ENCODE results near the gene DPP9. TPM values are rescaled to one million over a fixed set of nuclear protein-coding genes. Genes with fewer than 3 reads are reported as not detected.
A peak's percentile ranks its signal among the peaks of the same experiment; 100 is the strongest.

DPP9 gene
- total RNA-seq, 1 experiment from 2014 or later: 34.8 TPM

DNA sequence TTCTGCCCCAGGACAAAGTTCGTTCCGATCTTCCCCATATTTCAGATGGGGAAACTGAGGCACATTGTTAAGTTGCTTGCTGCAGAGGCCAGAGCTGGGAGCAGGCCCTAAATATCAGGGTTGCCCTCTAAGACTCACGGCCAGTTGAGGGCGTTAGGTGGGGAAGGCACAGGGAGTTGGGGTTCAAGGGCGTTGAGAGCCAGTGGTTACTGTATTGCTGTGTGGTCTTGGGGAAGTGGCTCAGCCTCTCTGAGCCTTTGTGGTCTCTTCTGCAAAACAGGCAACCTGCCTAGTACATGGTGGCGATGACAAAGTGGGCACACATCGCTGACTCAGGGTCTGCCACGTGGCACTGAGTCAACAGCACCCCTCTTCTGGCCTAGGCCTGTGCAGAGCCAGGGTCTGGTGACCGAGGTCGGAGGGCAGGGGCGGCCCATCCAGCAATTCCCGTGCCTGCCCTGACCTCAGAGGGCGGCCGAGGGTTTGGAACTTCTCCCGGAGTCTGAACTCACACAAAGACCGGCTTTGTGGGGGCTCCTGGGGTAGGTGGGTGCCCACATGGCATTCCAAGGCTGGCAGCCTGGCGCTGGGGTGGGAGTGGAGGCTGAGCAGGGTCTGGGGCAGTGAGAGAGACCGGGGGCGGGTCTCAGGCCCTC, 74.1 kb downstream of the DPP9 start:
- no peak overlapping the region for H3K4me3 ChIP-seq (ENCODE audit: low read length)
- H4K20me1 ChIP-seq (ENCODE audit: insufficient read depth, low read depth, low read length): no peaks in the 10 kb centered on the region
- H3K27ac ChIP-seq (ENCODE audit: low read length): no peak overlapping the region
- H3K36me3 ChIP-seq (ENCODE audit: insufficient read depth, low read length): no peaks in the 10 kb centered on the region
- H3K4me2 ChIP-seq (ENCODE audit: low read depth, low read length, poor library complexity, severe bottlenecking): no peak overlapping the region
- H3K9me2 ChIP-seq (replicated peaks; ENCODE audit: insufficient read depth, low read length): no peaks in the 10 kb centered on the region
- H3K9ac ChIP-seq (ENCODE audit: low read length): no peak overlapping the region
- no peaks in the 10 kb centered on the region for H3K27me3 ChIP-seq (ENCODE audit: low read length)
- H3K79me2 ChIP-seq (ENCODE audit: low read length): no peaks in the 10 kb centered on the region
- H2AFZ ChIP-seq (ENCODE audit: low read length): no peak overlapping the region
- H3K4me1 ChIP-seq (ENCODE audit: low read length): no peaks in the 10 kb centered on the region
- DNase-seq: no peak
- no peaks in the 10 kb centered on the region for H3K9me3 ChIP-seq (ENCODE audit: low read length)

DNA sequence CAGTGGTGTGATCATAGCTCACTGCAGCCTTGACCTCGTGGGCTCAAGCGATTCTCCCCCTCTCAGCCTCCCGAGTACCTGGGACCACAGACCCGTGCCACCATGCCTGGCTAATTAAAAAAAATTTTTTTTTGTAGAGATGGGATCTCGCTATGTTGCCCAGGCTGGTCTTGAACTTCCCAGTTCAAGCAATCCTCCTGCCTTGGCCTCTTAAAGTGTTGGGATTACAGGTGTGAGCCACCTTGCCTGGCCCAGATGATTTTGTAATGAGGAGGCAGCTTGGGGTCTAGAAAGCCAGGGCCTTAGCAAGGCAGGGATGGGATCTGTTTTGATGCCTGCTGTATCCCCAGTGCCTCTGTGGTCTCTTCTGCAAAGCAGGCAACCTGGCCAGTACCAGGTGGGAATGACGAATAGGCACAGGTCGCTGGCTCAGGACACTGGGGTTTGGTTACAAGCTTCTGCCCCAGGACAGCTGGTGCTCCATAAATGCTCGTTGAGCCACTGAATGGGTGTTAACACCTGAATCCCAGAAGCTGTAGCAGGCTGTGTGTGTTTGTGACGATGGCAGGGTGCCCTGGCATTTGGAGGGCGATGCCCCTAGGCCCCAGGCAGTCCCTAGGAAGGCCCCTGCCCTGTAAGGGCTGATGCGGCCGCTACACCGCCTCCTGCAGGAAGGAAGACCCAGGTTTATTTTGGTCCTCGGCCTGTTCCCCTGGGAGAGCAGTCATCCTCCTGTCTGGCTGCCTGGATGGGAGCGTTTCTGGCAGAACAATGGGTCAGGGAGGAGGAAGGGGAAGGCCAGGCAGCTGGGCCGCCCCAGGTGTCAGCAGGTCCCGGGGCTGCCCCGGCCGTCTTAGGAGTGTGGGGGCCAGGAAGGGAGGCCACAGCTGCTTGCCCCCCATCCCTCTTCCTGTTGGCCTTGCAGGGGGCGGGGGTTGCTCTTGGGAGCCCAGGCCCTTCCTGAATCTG, 75.7 kb downstream of the DPP9 start:
- Histone ChIP-seq H3K9ac (ENCODE audit: low read length) (no peak overlapping the region), H3K9me3 (ENCODE audit: low read length) (no peaks in the 10 kb centered on the region), H3K4me2 (ENCODE audit: low read depth, low read length, poor library complexity, severe bottlenecking) (no peak overlapping the region), H3K79me2 (ENCODE audit: low read length) (no peaks in the 10 kb centered on the region), H3K4me3 (ENCODE audit: low read length) (no peak overlapping the region), H3K4me1 (ENCODE audit: low read length) (no peaks in the 10 kb centered on the region), H3K27ac (ENCODE audit: low read length) (no peak overlapping the region), H2AFZ (ENCODE audit: low read length) (no peak overlapping the region), H3K36me3 (ENCODE audit: insufficient read depth, low read length) (no peaks in the 10 kb centered on the region), H4K20me1 (ENCODE audit: insufficient read depth, low read depth, low read length) (no peaks in the 10 kb centered on the region), H3K9me2 (replicated peaks; ENCODE audit: insufficient read depth, low read length) (no peaks in the 10 kb centered on the region), H3K27me3 (ENCODE audit: low read length) (no peaks in the 10 kb centered on the region)
- DNase-seq: no peak

DNA sequence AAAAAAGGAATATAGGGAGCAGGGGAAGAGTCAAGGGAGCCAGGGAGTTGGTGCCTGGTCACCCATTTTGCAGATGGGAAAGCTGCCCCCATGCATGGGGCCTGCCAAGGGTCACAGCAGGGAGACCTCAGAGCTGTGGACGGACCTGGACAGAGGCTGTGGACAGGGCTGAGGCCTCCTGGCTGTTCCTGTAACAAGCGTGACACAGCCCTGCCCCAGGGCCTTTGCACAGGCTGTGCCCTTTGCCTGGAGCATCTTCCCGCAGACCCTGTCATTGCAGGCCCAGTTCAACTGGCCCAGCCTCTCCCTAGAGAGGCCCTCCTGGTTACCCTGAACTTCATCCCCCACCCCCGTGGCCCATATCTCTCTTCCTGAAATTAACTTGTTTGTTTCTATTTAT, 77.9 kb downstream of the DPP9 start:
- Histone ChIP-seq H3K27me3 (ENCODE audit: low read length) (no peaks in the 10 kb centered on the region), H3K36me3 (ENCODE audit: insufficient read depth, low read length) (no peaks in the 10 kb centered on the region), H3K4me3 (ENCODE audit: low read length) (no peak overlapping the region), H3K27ac (ENCODE audit: low read length) (no peak overlapping the region), H3K9me3 (ENCODE audit: low read length) (no peaks in the 10 kb centered on the region), H3K79me2 (ENCODE audit: low read length) (peaks cover 4% of the 10 kb centered on the region), H3K4me2 (ENCODE audit: low read depth, low read length, poor library complexity, severe bottlenecking) (no peak overlapping the region), H3K4me1 (ENCODE audit: low read length) (peaks cover under 1% of the 10 kb centered on the region), H3K9ac (ENCODE audit: low read length) (no peak overlapping the region), H4K20me1 (ENCODE audit: insufficient read depth, low read depth, low read length) (no peaks in the 10 kb centered on the region), H2AFZ (ENCODE audit: low read length) (no peak overlapping the region), H3K9me2 (replicated peaks; ENCODE audit: insufficient read depth, low read length) (no peaks in the 10 kb centered on the region)
- DNase-seq: no peak

DNA sequence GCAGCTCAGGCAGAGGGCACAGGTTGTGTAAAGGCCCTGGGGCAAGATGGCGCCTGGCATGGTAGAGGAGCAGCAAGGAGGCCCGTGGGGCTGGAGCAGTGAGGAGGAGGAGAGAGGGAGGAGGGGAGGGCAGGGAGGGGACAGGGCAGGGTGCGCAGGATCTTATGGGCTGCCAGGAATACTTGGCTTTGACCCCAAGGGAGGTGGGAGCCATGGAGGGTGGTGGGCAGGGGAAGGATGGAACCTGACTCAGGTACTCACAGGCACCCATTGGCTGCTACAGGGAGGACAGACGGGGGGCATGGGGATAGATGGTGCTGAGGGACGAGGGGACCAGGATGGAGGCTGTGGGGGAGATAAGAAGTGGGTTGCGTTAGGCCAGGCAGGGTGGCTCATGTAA, 81.0 kb downstream of the DPP9 start:
- H3K4me1 ChIP-seq (ENCODE audit: low read length): peaks cover 20% of the 10 kb centered on the region
- H3K4me3 ChIP-seq (ENCODE audit: low read length): no peak overlapping the region
- H3K9me2 ChIP-seq (replicated peaks; ENCODE audit: insufficient read depth, low read length): no peaks in the 10 kb centered on the region
- no peaks in the 10 kb centered on the region for H3K27me3 ChIP-seq (ENCODE audit: low read length)
- no peak overlapping the region for H3K27ac ChIP-seq (ENCODE audit: low read length)
- no peak overlapping the region for H3K4me2 ChIP-seq (ENCODE audit: low read depth, low read length, poor library complexity, severe bottlenecking)
- no peak overlapping the region for H3K9ac ChIP-seq (ENCODE audit: low read length)
- H3K79me2 ChIP-seq (ENCODE audit: low read length): peaks cover 17% of the 10 kb centered on the region
- H2AFZ ChIP-seq (ENCODE audit: low read length): no peak overlapping the region
- no peaks in the 10 kb centered on the region for H3K36me3 ChIP-seq (ENCODE audit: insufficient read depth, low read length)
- no peaks in the 10 kb centered on the region for H3K9me3 ChIP-seq (ENCODE audit: low read length)
- no peaks in the 10 kb centered on the region for H4K20me1 ChIP-seq (ENCODE audit: insufficient read depth, low read depth, low read length)
- no peak for DNase-seq

DNA sequence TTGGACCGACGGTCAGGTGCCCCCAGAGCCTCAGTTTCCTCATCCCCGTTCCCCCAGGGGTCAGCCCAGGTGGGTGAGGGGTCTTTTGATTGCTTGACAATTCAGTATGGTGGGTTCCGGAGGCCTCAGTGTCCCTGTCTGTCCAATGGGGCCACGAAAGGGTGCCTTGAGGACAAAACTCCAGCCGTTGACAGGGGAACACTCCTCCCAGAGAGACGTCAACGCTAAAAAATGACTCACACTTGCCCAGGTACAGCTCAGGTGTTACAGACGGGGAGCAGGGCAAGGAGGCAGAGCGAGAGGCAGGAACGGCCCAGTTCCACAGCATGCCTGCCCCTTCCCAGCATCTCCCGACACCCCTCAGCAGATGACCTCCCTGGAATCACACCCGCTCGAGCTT, 82.5 kb downstream of the DPP9 start:
- Histone ChIP-seq H3K79me2 (ENCODE audit: low read length) (peaks cover 17% of the 10 kb centered on the region), H3K27me3 (ENCODE audit: low read length) (no peaks in the 10 kb centered on the region), H3K4me2 (ENCODE audit: low read depth, low read length, poor library complexity, severe bottlenecking) (no peak overlapping the region), H3K4me3 (ENCODE audit: low read length) (no peak overlapping the region), H3K9me3 (ENCODE audit: low read length) (no peaks in the 10 kb centered on the region), H3K27ac (ENCODE audit: low read length) (no peak overlapping the region), H3K36me3 (ENCODE audit: insufficient read depth, low read length) (no peaks in the 10 kb centered on the region), H3K9ac (ENCODE audit: low read length) (no peak overlapping the region; the same call in 1 of the 2 replicates), H2AFZ (ENCODE audit: low read length) (no peak overlapping the region), H3K4me1 (ENCODE audit: low read length) (peaks cover 23% of the 10 kb centered on the region), H4K20me1 (ENCODE audit: insufficient read depth, low read depth, low read length) (no peaks in the 10 kb centered on the region), H3K9me2 (replicated peaks; ENCODE audit: insufficient read depth, low read length) (no peaks in the 10 kb centered on the region)
- DNase-seq: no peak

DNA sequence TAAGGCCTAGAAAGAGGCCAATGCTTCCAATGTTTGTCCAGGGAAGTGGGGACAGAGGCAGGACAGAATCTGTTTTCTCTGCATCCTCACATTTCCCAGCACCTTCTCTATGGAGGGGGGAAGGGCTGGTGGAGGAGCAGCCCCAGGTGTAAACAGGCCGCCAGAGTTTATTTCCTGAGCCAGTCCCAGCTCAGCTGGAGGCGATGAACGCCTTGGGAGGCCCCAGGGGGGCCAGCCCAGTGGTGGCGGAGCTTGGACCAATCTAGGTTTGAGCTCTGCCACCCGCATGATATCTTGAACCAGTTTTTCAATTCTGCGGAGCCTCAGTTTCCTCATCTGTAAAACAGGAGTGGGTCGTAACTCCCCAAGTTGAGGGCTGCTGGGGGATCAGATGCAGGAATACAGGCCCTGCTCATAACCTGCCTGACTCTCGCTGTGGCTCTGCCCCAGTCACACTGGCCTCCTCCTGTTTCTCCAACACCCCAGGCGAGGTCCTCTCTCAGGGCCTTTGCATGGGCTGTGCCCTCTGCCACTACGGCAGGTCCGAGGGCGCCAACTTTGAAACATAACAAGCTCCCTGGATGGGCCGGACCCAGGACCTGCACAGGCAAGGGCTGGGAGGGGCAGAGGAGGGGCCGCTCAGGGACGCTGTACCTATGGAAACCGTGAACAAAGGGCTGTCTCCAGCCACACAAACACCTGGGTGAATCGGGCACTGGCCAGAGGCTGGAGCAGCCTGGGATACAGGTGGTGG, 83.2 kb downstream of the DPP9 start:
- no peaks in the 10 kb centered on the region for H3K36me3 ChIP-seq (ENCODE audit: insufficient read depth, low read length)
- H3K27ac ChIP-seq (ENCODE audit: low read length): no peak overlapping the region
- no peak for DNase-seq
- H3K4me2 ChIP-seq (ENCODE audit: low read depth, low read length, poor library complexity, severe bottlenecking): peak overlapping the region; percentile 100
- H3K9ac ChIP-seq (ENCODE audit: low read length): peak overlapping the region; percentile 96
- H3K9me3 ChIP-seq (ENCODE audit: low read length): no peaks in the 10 kb centered on the region
- H3K4me1 ChIP-seq (ENCODE audit: low read length): peaks cover 26% of the 10 kb centered on the region
- peak overlapping the region; percentile 100 for H3K4me3 ChIP-seq (ENCODE audit: low read length)
- H3K9me2 ChIP-seq (replicated peaks; ENCODE audit: insufficient read depth, low read length): no peaks in the 10 kb centered on the region
- no peaks in the 10 kb centered on the region for H3K27me3 ChIP-seq (ENCODE audit: low read length)
- H3K79me2 ChIP-seq (ENCODE audit: low read length): peaks cover 17% of the 10 kb centered on the region
- H4K20me1 ChIP-seq (ENCODE audit: insufficient read depth, low read depth, low read length): no peaks in the 10 kb centered on the region
- H2AFZ ChIP-seq (ENCODE audit: low read length): no peak overlapping the region

DNA sequence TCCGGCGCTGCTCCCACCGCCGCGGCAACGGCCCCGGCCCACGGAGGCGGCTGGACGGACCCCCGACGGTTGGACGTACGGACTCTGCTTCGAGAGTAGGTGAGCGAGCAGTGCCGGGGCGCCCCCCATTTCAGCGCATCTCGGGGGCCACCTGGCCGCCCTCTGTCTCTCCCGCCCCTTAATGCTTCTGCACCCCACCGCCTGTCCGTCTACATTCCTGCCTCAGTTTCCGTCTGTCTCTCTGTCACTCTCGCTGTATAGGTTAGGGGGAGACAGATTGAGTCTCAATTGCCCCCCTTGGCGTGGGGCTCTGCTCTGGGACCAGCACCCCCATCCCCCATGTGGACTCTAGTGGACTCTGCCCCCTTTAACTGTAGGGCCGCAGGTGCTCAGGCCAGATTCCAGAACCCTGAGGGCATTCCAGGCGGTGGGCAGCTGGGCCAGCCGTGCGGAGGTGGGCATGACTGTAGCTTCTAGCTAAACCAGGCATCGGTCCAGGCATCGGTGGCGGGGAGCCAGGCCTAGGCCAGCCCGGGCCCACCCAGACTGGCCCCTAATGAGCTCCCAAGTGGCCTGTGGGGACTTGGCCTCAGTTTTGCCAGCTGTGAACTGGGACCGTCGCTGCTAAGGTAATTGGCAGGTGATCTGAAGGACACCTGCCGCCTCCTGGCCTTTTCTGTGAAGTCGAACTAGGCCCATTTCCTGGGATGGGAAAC, 84.0 kb downstream of the DPP9 start:
- Histone ChIP-seq H3K4me2 (ENCODE audit: low read depth, low read length, poor library complexity, severe bottlenecking) (peak overlapping the region; percentile 100), H3K9ac (ENCODE audit: low read length) (peak overlapping the region; percentile 96), H3K27me3 (ENCODE audit: low read length) (no peaks in the 10 kb centered on the region), H3K36me3 (ENCODE audit: insufficient read depth, low read length) (no peaks in the 10 kb centered on the region), H3K9me3 (ENCODE audit: low read length) (no peaks in the 10 kb centered on the region), H3K4me1 (ENCODE audit: low read length) (peaks cover 26% of the 10 kb centered on the region), H3K9me2 (replicated peaks; ENCODE audit: insufficient read depth, low read length) (no peaks in the 10 kb centered on the region), H3K4me3 (ENCODE audit: low read length) (peak overlapping the region; percentile 100), H2AFZ (ENCODE audit: low read length) (peak overlapping the region; percentile 60; the same call in 1 of the 2 replicates), H3K27ac (ENCODE audit: low read length) (no peak overlapping the region), H3K79me2 (ENCODE audit: low read length) (peaks cover 17% of the 10 kb centered on the region), H4K20me1 (ENCODE audit: insufficient read depth, low read depth, low read length) (no peaks in the 10 kb centered on the region)
- DNase-seq: no peak
